IMR-90 (cell line): Measurements from ENCODE around the gene HDAC9. TPM values are rescaled to one million over a fixed set of nuclear protein-coding genes. Genes with fewer than 3 reads are reported as not detected.

Experiments used
- ATAC-seq: fragments of 200-7000 bp; cut with Tn5 transposase; 2 replicates; pipeline ENCODE4 v1.9.1; 2020; ENCODE audit warnings: low read depth, mild to moderate bottlenecking, moderate library complexity
- BruUV-seq: library from RNA; stranded (reverse); fragments of 400-500 nt; replicated peaks from 2 replicates; lab custom pipeline; 2021; lab: Mats Ljungman, UMichigan
- CTCF ChIA-PET: fragments of 300-600 bp; formaldehyde crosslinking; extraction: SDS; loops from one replicate; lab custom pipeline; 2021; ENCODE audit warnings: antibody characterized with exemption; lab: Yijun Ruan, JAX
- POLR2A ChIA-PET: fragments of 300-600 bp; sonication (Branson Sonifier 250); formaldehyde crosslinking; loops from one replicate; lab custom pipeline; 2022; ENCODE audit warnings: antibody characterized with exemption; ENCODE audit not compliant: unreplicated experiment; lab: Charles Lee
- DNase-seq: peaks from one replicate; pipeline ENCODE4 v3.0.0; 2013
- H2AFZ ChIP-seq: replicated peaks from 2 replicates; pipeline ENCODE3; 2013; ENCODE audit warnings: low read length, mild to moderate bottlenecking; ENCODE audit not compliant: poor library complexity
- H2AK5ac ChIP-seq: 2 replicates; pipeline ENCODE4 v1.6.1; 2013; ENCODE audit warnings: low read depth, low read length, inconsistent platforms
- H2AK9ac ChIP-seq: replicated peaks from 2 replicates; pipeline ENCODE3; 2013; ENCODE audit warnings: mild to moderate bottlenecking, low read depth, low read length, moderate library complexity; ENCODE audit not compliant: poor library complexity
- H2BK120ac ChIP-seq: 2 replicates; pipeline ENCODE4 v1.6.1; 2013; ENCODE audit warnings: low read depth, low read length, inconsistent platforms
- H2BK15ac ChIP-seq: 3 replicates; pipeline ENCODE4 v1.6.1; 2013; ENCODE audit warnings: low read depth, low read length, inconsistent platforms
- H2BK20ac ChIP-seq: 2 replicates; pipeline ENCODE4 v1.6.1; 2013; ENCODE audit warnings: low read depth, mild to moderate bottlenecking, inconsistent platforms, low read length, moderate library complexity
- H2BK5ac ChIP-seq: 2 replicates; pipeline ENCODE4 v1.6.1; 2013; ENCODE audit warnings: mild to moderate bottlenecking, low read depth, low read length, inconsistent platforms; ENCODE audit not compliant: poor library complexity, severe bottlenecking
- H3K14ac ChIP-seq: replicated peaks from 2 replicates; pipeline ENCODE4 v1.6.1; 2013; ENCODE audit warnings: low read depth, low read length, inconsistent platforms
- H3K18ac ChIP-seq: 2 replicates; pipeline ENCODE4 v1.6.1; 2013; ENCODE audit warnings: low read depth, low read length, control low read depth
- H3K23ac ChIP-seq: 2 replicates; pipeline ENCODE4 v1.6.1; 2013; ENCODE audit warnings: low read depth, low read length, inconsistent platforms
- H3K27ac ChIP-seq: 2 replicates; pipeline ENCODE4 v1.5.1; 2013; ENCODE audit warnings: mild to moderate bottlenecking, control low read depth, low read length; ENCODE audit not compliant: insufficient read depth
- H3K27me3 ChIP-seq: 2 replicates; pipeline ENCODE4 v1.6.1; 2013; ENCODE audit warnings: low read length; ENCODE audit not compliant: control insufficient read depth, insufficient read depth
- H3K36me3 ChIP-seq: 2 replicates; pipeline ENCODE4 v1.6.1; 2013; ENCODE audit warnings: low read length, mixed read lengths; ENCODE audit not compliant: control insufficient read depth, insufficient read depth
- H3K4ac ChIP-seq: 2 replicates; pipeline ENCODE4 v1.6.1; 2013; ENCODE audit warnings: low read depth, low read length, inconsistent platforms
- H3K4me1 ChIP-seq: 2 replicates; pipeline ENCODE4 v1.6.1; 2013; ENCODE audit warnings: low read length, mixed read lengths; ENCODE audit not compliant: control insufficient read depth, insufficient read depth
- H3K4me2 ChIP-seq: 2 replicates; pipeline ENCODE4 v1.6.1; 2013; ENCODE audit warnings: low read depth, mild to moderate bottlenecking, control low read depth, low read length, moderate library complexity
- H3K4me3 ChIP-seq: 2 replicates; pipeline ENCODE4 v1.5.1; 2013; ENCODE audit warnings: low read depth, mild to moderate bottlenecking, control low read depth, low read length, moderate library complexity; ENCODE audit not compliant: insufficient read depth
- H3K56ac ChIP-seq: 2 replicates; pipeline ENCODE4 v1.6.1; 2013; ENCODE audit warnings: low read length, inconsistent platforms; ENCODE audit not compliant: insufficient read depth; ENCODE audit errors: extremely low read depth
- H3K79me1 ChIP-seq, 2 experiments: 2 replicates each; pipeline ENCODE4 v1.6.1; 2013; ENCODE audit warnings: low read length in 2 of 2, inconsistent platforms in 1 of 2, low read depth in 1 of 2
- H3K9ac ChIP-seq: 2 replicates; pipeline ENCODE4 v1.6.1; 2013; ENCODE audit warnings: low read depth, low read length, control low read depth
- H3K9me1 ChIP-seq: 2 replicates; pipeline ENCODE4 v1.6.1; 2013; ENCODE audit warnings: low read length, inconsistent platforms; ENCODE audit not compliant: insufficient read depth
- H3K9me3 ChIP-seq: 2 replicates; pipeline ENCODE4 v1.6.1; 2013; ENCODE audit warnings: low read length; ENCODE audit not compliant: control insufficient read depth, insufficient read depth
- H4K20me1 ChIP-seq: 2 replicates; pipeline ENCODE4 v1.6.1; 2013; ENCODE audit warnings: low read length, inconsistent platforms; ENCODE audit not compliant: insufficient read depth
- H4K5ac ChIP-seq: 2 replicates; pipeline ENCODE4 v1.6.1; 2013; ENCODE audit warnings: mild to moderate bottlenecking, low read depth, low read length, control low read depth
- H4K8ac ChIP-seq, 2 experiments: 2 replicates each; pipeline ENCODE4 v1.6.1; 2013; ENCODE audit warnings: low read depth in 2 of 2, low read length in 2 of 2, control low read depth in 1 of 2, inconsistent platforms in 1 of 2
- H4K91ac ChIP-seq: 2 replicates; pipeline ENCODE4 v1.6.1; 2013; ENCODE audit warnings: low read depth, low read length, inconsistent platforms; ENCODE audit not compliant: insufficient read depth
- CEBPB ChIP-seq: IDR thresholded peaks from 2 replicates; pipeline ENCODE4 v1.6.1; 2012; ENCODE audit warnings: low read depth, low read length, improper control_type of control experiment
- CHD1 ChIP-seq: IDR thresholded peaks from 2 replicates; pipeline ENCODE4 v1.6.1; 2012; ENCODE audit warnings: low read depth, low read length, improper control_type of control experiment
- FOS ChIP-seq: fragments of 150-350 bp; IDR thresholded peaks from 2 replicates; pipeline ENCODE4 v1.6.1; 2016; ENCODE audit warnings: low read depth, low read length
- MAFK ChIP-seq: IDR thresholded peaks from 2 replicates; pipeline ENCODE4 v1.6.1; 2012; ENCODE audit warnings: low read depth, low read length, improper control_type of control experiment
- MAZ ChIP-seq: IDR thresholded peaks from 2 replicates; pipeline ENCODE4 v1.6.1; 2012; ENCODE audit warnings: low read depth, mild to moderate bottlenecking, low read length, improper control_type of control experiment, moderate library complexity, borderline replicate concordance
- WGBS, 2 experiments: methylation state at CpG; one replicate each; pipeline versions ENCODE4 v1.1.5 to v1.1.7; 2013; ENCODE audit warnings: missing lambda C conversion rate in 2 of 2; ENCODE audit not compliant: insufficient read length in 1 of 2; ENCODE audit errors: extremely low coverage in 2 of 2; 5-methylcytosine and 5-hydroxymethylcytosine counted together
- dilution Hi-C: fragments of 300-500 bp; cut with HindIII; formaldehyde crosslinking; loops from one replicate; pipeline ENCODE4 v1.14.3; 2018; ENCODE audit warnings: low sequenced_read_pairs; ENCODE audit not compliant: unreplicated experiment
- in situ Hi-C: fragments of 300-500 bp; cut with MboI; formaldehyde crosslinking; loops from 3 replicates; pipeline ENCODE4 v1.14.3; 2019; ENCODE audit warnings: low sequenced_read_pairs, inconsistent platforms, mixed read lengths
- intact Hi-C: fragments of 100-400 bp; cut with micrococcal nuclease; formaldehyde crosslinking; loops from 2 replicates; pipeline ENCODE4 v1.10.0; 2022
- polyA plus RNA-seq, 3 experiments: library from polyadenylated mRNA; depleted of rRNA; stranded (reverse); fragments of >200 nt; gene quantifications; 2 replicates each; pipeline ENCODE4 v1.2.3, GENCODE V29; 2012; ENCODE audit warnings: low replicate concordance in 1 of 3
- total RNA-seq: library from RNA; depleted of rRNA; stranded (reverse); fragments of >200 nt; gene quantifications from 2 replicates; pipeline ENCODE4 v1.2.3, GENCODE V29; 2012
- TF ChIP-seq, protein P1 (sequence below): fragments of 150-350 bp; IDR thresholded peaks from 2 replicates; pipeline ENCODE4 v1.6.1; 2017; ENCODE audit warnings: mild to moderate bottlenecking, antibody characterized with exemption, low read length, low read depth

HDAC9 gene
- total and polyA plus RNA-seq, 2 of the 4 experiments (the other 2 are of a cell fraction), result 4.3 to 24.7 TPM

DNA sequence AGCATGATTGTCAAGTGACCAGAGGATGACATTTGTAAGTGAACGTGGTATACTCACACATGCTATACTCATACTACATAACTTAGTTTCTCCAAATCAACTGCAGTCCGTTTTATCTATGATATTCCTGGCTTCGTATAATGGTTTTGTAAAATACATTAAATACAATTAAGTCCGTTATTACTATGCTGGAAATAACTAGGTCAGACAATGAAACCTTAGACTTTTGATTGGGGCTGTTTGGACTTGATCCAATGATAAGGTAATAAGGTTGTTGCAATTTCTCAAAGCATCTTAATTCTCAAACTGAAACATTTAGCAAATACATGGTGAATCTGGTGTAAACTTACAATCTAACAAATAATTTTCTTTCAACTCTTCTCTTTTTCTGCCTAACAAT lies 504.9 kb downstream of the HDAC9 start:
- H2AK9ac ChIP-seq, result no peak overlapping the region
- H2AFZ ChIP-seq, result no peak overlapping the region
- no peaks in the 10 kb centered on the region for H3K79me1 ChIP-seq
- H4K91ac ChIP-seq, result no peak overlapping the region
- TF ChIP-seq CHD1 (no peak), MAZ (no peak), MAFK (no peak), CEBPB (no peak), FOS (no peak)
- TF ChIP-seq, protein P1, sequence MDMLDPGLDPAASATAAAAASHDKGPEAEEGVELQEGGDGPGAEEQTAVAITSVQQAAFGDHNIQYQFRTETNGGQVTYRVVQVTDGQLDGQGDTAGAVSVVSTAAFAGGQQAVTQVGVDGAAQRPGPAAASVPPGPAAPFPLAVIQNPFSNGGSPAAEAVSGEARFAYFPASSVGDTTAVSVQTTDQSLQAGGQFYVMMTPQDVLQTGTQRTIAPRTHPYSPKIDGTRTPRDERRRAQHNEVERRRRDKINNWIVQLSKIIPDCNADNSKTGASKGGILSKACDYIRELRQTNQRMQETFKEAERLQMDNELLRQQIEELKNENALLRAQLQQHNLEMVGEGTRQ, result no peak
- no peak overlapping the region for H4K8ac ChIP-seq
- in situ Hi-C loops, result no loop called here
- H3K4ac ChIP-seq, result no peak overlapping the region
- H3K4me3 ChIP-seq, result no peak overlapping the region
- H3K4me1 ChIP-seq, result peaks cover 5% of the 10 kb centered on the region
- no peak overlapping the region for H3K4me2 ChIP-seq
- H3K56ac ChIP-seq, result no peak overlapping the region
- CTCF ChIA-PET, result no interaction called here
- no peak overlapping the region for H3K18ac ChIP-seq
- no peak overlapping the region for H3K27ac ChIP-seq
- no peak overlapping the region for H2BK120ac ChIP-seq
- intact Hi-C loops, result no loop called here
- no peaks in the 10 kb centered on the region for H3K9me3 ChIP-seq
- no peaks in the 10 kb centered on the region for H3K36me3 ChIP-seq
- dilution Hi-C loops, result no loop called here
- POLR2A ChIA-PET, result no interaction called here
- DNase-seq, result no peak
- no peaks in the 10 kb centered on the region for H4K20me1 ChIP-seq
- H2BK20ac ChIP-seq, result no peak overlapping the region
- no peaks in the 10 kb centered on the region for H3K27me3 ChIP-seq
- no peaks in the 10 kb centered on the region; the same call in 1 of the 2 replicates for H3K9me1 ChIP-seq
- no peak overlapping the region for H3K9ac ChIP-seq
- no peak for ATAC-seq
- WGBS, 2 experiments, result no CpG with 5 or more reads among the region's 4 CpGs
- H2AK5ac ChIP-seq, result no peak overlapping the region
- H4K5ac ChIP-seq, result no peak overlapping the region
- no TSS peak for BruUV-seq
- H3K14ac ChIP-seq, result no peak overlapping the region
- no peak overlapping the region for H2BK15ac ChIP-seq
- H3K23ac ChIP-seq, result no peak overlapping the region
- no peak overlapping the region for H2BK5ac ChIP-seq
